Measurements from ENCODE around the gene BRPF1.
"Not testable (repeated sequence)": the region's sequence is repeated elsewhere in the genome, so short reads cannot be mapped to it uniquely, and the experiment has no call there.

DNA sequence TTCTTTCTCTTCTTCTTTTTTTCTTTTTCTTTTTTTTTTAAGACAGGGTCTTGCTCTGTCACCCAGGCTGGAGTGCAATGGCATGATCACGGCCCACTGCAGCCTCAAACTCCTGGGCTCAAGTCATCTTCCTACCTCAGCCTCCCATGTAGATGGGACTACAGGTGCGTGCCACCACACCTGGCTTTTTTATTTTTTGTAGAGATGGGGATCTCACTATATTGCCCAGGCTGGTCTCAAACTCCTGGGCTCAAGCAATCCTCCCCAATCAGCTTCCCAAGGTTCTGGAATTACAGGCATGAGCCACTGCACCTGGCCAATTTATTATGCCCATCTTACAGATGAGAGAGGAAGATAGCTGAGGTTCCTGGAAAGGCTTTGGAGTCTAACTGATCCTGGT is 39.5 kb downstream of the BRPF1 start:
- TF ChIP-seq, protein P1, sequence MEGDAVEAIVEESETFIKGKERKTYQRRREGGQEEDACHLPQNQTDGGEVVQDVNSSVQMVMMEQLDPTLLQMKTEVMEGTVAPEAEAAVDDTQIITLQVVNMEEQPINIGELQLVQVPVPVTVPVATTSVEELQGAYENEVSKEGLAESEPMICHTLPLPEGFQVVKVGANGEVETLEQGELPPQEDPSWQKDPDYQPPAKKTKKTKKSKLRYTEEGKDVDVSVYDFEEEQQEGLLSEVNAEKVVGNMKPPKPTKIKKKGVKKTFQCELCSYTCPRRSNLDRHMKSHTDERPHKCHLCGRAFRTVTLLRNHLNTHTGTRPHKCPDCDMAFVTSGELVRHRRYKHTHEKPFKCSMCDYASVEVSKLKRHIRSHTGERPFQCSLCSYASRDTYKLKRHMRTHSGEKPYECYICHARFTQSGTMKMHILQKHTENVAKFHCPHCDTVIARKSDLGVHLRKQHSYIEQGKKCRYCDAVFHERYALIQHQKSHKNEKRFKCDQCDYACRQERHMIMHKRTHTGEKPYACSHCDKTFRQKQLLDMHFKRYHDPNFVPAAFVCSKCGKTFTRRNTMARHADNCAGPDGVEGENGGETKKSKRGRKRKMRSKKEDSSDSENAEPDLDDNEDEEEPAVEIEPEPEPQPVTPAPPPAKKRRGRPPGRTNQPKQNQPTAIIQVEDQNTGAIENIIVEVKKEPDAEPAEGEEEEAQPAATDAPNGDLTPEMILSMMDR (IDR thresholded peaks at IDR 0.05; ENCODE audit: low read length): not testable (repeated sequence)
- not testable (repeated sequence) for TF ChIP-seq EZH2 (optimal IDR thresholded peaks at IDR 0.05; ENCODE audit: low read depth, low read length)
